ENCODE data around the gene GOLGA6B. TPM values are rescaled to one million over a fixed set of nuclear protein-coding genes. Genes with fewer than 3 reads are reported as not detected.
"Not testable (repeated sequence)": the region's sequence is repeated elsewhere in the genome, so short reads cannot be mapped to it uniquely, and the experiment has no call there.

The GOLGA6B gene, protein sequence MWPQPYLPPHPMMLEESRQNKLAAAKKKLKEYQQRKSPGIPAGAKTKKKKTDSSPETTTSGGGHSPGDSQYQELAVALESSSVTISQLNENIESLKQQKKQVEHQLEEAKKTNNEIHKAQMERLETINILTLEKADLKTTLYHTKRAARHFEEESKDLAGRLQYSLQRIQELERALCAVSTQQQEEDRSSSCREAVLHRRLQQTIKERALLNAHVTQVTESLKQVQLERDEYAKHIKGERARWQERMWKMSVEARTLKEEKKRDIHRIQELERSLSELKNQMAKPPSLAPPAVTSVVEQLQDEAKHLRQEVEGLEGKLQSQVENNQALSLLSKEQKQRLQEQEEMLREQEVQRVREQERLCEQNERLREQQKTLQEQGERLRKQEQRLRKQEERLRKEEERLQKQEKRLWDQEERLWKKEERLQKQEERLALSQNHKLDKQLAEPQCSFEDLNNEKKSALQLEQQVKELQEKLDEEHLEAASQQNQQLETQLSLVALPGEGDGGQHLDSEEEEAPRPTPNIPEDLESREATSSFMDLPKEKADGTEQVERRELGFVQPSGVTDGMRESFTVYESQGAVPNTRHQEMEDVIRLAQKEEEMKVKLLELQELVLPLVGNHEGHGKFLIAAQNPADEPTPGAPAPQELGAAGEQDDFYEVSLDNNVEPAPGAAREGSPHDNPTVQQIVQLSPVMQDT
- not detected for total RNA-seq (ENCODE audit: unreplicated experiment)
- long read RNA-seq = 0 reads

- H3K4me3 Mint-ChIP-seq (ENCODE audit: unreplicated experiment); H3K4me1 Mint-ChIP-seq (ENCODE audit: unreplicated experiment); H3K36me3 Mint-ChIP-seq (ENCODE audit: low read depth, unreplicated experiment); H3K9me3 Mint-ChIP-seq (ENCODE audit: unreplicated experiment); H3K27ac Mint-ChIP-seq (ENCODE audit: unreplicated experiment); H3K27me3 Mint-ChIP-seq (ENCODE audit: unreplicated experiment); DNase-seq (ENCODE audit: low spot score): not testable (repeated sequence)
Observed at GRCh38 chr15:72654397-72654796, at the start of gene GOLGA6B. TSS of gene GOLGA6B (plus strand) at chr15:72654697. CDS start at chr15:72654738, 41 bp downstream.

GRCh38 chr15:72604794-72605193 is 49.7 kb upstream of the GOLGA6B start:
- H3K36me3 Mint-ChIP-seq (ENCODE audit: low read depth, unreplicated experiment) = peaks cover 5% of the 10 kb centered on the region
- no peak overlapping the region for H3K27ac Mint-ChIP-seq (ENCODE audit: unreplicated experiment)
- H3K4me1 Mint-ChIP-seq (ENCODE audit: unreplicated experiment) = peaks cover 9% of the 10 kb centered on the region
- no peaks in the 10 kb centered on the region for H3K9me3 Mint-ChIP-seq (ENCODE audit: unreplicated experiment)
- H3K27me3 Mint-ChIP-seq (ENCODE audit: unreplicated experiment) = peaks cover 11% of the 10 kb centered on the region
- peak; percentile 23 for DNase-seq (ENCODE audit: low spot score)
- no peak for TF ChIP-seq CTCF (IDR thresholded peaks at IDR 0.05; ENCODE audit: unreplicated experiment)
- H3K4me3 Mint-ChIP-seq (ENCODE audit: unreplicated experiment) = no peak overlapping the region

GRCh38 chr15:72608084-72608483 is 46.4 kb upstream of the GOLGA6B start:
- not testable (repeated sequence) for DNase-seq (ENCODE audit: low spot score); H3K27ac Mint-ChIP-seq (ENCODE audit: unreplicated experiment); H3K9me3 Mint-ChIP-seq (ENCODE audit: unreplicated experiment); H3K4me3 Mint-ChIP-seq (ENCODE audit: unreplicated experiment); H3K4me1 Mint-ChIP-seq (ENCODE audit: unreplicated experiment); H3K36me3 Mint-ChIP-seq (ENCODE audit: low read depth, unreplicated experiment)
- peaks cover 11% of the 10 kb centered on the region for H3K27me3 Mint-ChIP-seq (ENCODE audit: unreplicated experiment)

DNA sequence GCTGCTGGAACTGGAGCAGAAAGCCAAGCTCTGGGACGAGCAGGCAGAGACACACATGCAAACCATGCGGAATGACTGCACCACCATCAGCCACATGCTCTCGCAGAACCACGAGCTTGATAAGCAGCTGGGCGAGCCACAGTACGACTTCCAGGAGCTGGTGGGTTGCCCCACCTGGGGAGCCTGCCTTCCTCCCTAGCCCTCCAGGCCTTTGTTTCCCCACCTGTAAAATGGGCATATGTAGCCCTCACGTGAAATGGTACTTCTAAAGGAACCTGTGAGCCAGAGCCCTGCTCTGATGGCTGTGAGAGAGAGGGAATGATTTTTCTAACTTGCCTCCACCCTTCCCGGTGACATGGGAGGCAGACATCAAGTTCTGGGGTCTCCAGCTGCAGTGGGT is 44.6 kb upstream of the GOLGA6B start:
- H3K27ac Mint-ChIP-seq (ENCODE audit: unreplicated experiment) = no peak overlapping the region
- H3K4me1 Mint-ChIP-seq (ENCODE audit: unreplicated experiment) = peaks cover 7% of the 10 kb centered on the region
- peaks cover 8% of the 10 kb centered on the region for H3K27me3 Mint-ChIP-seq (ENCODE audit: unreplicated experiment)
- no peak for TF ChIP-seq CTCF (IDR thresholded peaks at IDR 0.05; ENCODE audit: unreplicated experiment)
- no peaks in the 10 kb centered on the region for H3K9me3 Mint-ChIP-seq (ENCODE audit: unreplicated experiment)
- no peak for DNase-seq (ENCODE audit: low spot score)
- peaks cover 5% of the 10 kb centered on the region for H3K36me3 Mint-ChIP-seq (ENCODE audit: low read depth, unreplicated experiment)
- peak overlapping the region; percentile 57 for H3K4me3 Mint-ChIP-seq (ENCODE audit: unreplicated experiment)

- H3K27me3 Mint-ChIP-seq (ENCODE audit: unreplicated experiment); H3K27ac Mint-ChIP-seq (ENCODE audit: unreplicated experiment); DNase-seq (ENCODE audit: low spot score); H3K36me3 Mint-ChIP-seq (ENCODE audit: low read depth, unreplicated experiment); H3K4me3 Mint-ChIP-seq (ENCODE audit: unreplicated experiment); H3K9me3 Mint-ChIP-seq (ENCODE audit: unreplicated experiment): not testable (repeated sequence)
- peaks cover 17% of the 10 kb centered on the region for H3K4me1 Mint-ChIP-seq (ENCODE audit: unreplicated experiment)
Observed at GRCh38 chr15:72612324-72612723, 42.2 kb upstream of the GOLGA6B start.

DNA sequence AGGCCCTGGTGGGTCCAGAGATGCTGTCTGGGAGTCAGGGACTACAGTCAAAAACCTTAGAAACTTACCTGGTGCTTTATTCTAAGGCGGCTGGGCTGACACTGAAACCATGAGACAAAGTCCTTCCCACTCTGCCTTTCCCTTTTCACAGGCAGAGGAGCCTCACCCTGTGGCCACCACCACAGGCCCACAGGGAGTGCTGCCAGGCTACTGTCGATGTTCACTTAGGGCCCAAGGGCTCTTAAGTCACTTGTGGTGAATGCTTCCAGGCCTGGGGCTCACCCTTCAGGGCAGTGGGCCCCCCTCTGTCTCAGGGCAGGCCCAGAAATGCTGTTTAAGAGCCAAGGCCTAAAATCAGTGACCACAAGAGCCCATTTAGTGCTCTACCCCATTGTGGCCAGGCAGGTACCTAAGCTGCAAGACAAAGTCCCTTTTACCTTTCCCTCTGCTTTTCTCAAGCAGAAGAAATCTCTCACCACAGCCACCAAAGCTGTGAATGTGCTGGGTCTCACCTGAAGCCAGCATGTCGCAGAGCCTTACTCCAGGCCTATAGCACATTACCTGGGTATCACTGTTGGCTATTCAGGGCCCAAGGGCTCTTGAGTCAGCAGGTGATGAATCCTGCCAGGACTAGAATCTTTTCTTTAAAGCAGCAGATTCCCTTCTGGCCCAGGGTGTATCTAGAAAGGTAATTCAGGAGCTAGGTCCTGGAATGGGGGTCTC is 39.5 kb upstream of the GOLGA6B start:
- Mint-ChIP-seq H3K4me1 (ENCODE audit: unreplicated experiment) (peaks cover 10% of the 10 kb centered on the region), H3K9me3 (ENCODE audit: unreplicated experiment) (no peaks in the 10 kb centered on the region), H3K36me3 (ENCODE audit: low read depth, unreplicated experiment) (no peaks in the 10 kb centered on the region), H3K4me3 (ENCODE audit: unreplicated experiment) (no peak overlapping the region), H3K27me3 (ENCODE audit: unreplicated experiment) (no peaks in the 10 kb centered on the region), H3K27ac (ENCODE audit: unreplicated experiment) (no peak overlapping the region)
- no peak for TF ChIP-seq CTCF (IDR thresholded peaks at IDR 0.05; ENCODE audit: unreplicated experiment)
- no peak for DNase-seq (ENCODE audit: low spot score)

- DNase-seq (ENCODE audit: low spot score); H3K27me3 Mint-ChIP-seq (ENCODE audit: unreplicated experiment); H3K27ac Mint-ChIP-seq (ENCODE audit: unreplicated experiment); H3K36me3 Mint-ChIP-seq (ENCODE audit: low read depth, unreplicated experiment); H3K9me3 Mint-ChIP-seq (ENCODE audit: unreplicated experiment); H3K4me3 Mint-ChIP-seq (ENCODE audit: unreplicated experiment): not testable (repeated sequence)
- peaks cover 10% of the 10 kb centered on the region for H3K4me1 Mint-ChIP-seq (ENCODE audit: unreplicated experiment)
Observed at GRCh38 chr15:72615533-72616233, 38.8 kb upstream of the GOLGA6B start.
